Motor neuron (in vitro differentiated cells): ENCODE data around the gene SLC5A5. TPM values are rescaled to one million over a fixed set of nuclear protein-coding genes. Genes with fewer than 3 reads are reported as not detected.
A peak's percentile ranks its signal among the peaks of the same experiment; 100 is the strongest.

Experiments
- ATAC-seq, 8 experiments: fragments of 200-7000 bp; cut with Tn5 transposase; replicated peaks in 6 of 8; 2 replicates each; pipeline ENCODE4 v1.8.0; 2021; ENCODE audit warnings: mild to moderate bottlenecking in 8 of 8, moderate library complexity in 8 of 8
- H3K27ac ChIP-seq, 2 donors: fragments of 250-450 bp; sonication (Bioruptor Pico); 2 replicates each; pipeline ENCODE4 v1.9.0; 2021; ENCODE audit warnings: antibody characterized with exemption in 2 of 2, mild to moderate bottlenecking in 2 of 2, moderate library complexity in 1 of 2
- H3K4me1 ChIP-seq, 2 donors: fragments of 250-450 bp; sonication (Bioruptor Pico); replicated peaks in 1 of 2; 2 replicates each; pipeline ENCODE4 v1.6.1; 2021; ENCODE audit warnings: antibody characterized with exemption in 2 of 2, mild to moderate bottlenecking in 2 of 2, moderate library complexity in 1 of 2
- H3K4me3 ChIP-seq, 5 donors: fragments of 250-450 bp; sonication (Bioruptor Pico); 2 replicates each; pipeline ENCODE4 v1.9.0; 2021; ENCODE audit warnings: antibody characterized with exemption in 5 of 5, mild to moderate bottlenecking in 5 of 5, moderate library complexity in 4 of 5
- WGBS, 10 experiments: fragments of 450-650 bp; shearing (Covaris generic); methylation state at CpG; one replicate each; pipeline ENCODE4 v1.0.0; 2022; 5-methylcytosine and 5-hydroxymethylcytosine counted together
- in situ Hi-C, 9 experiments: fragments of 400-800 bp; cut with MboI; loops; one replicate each; pipeline ENCODE4 v1.15.0; 2021; ENCODE audit warnings: low sequenced_read_pairs in 9 of 9, low pct_unique_long_range_greater_than_20kb in 2 of 9; ENCODE audit not compliant: unreplicated experiment in 9 of 9
- total RNA-seq, 8 experiments: library from RNA; unstranded; fragments of 300-600 nt; gene quantifications; 2 replicates each; pipeline versions ENCODE4 v1.2.3 to v1.2.4, GENCODE V29; 2022

Gene SLC5A5
- total RNA-seq, 8 experiments from 2014 or later, result 0.05 to 4.2 (median 0.36) TPM; not detected in 2

GRCh38 chr19:17840019-17840418 lies 31.7 kb upstream of the SLC5A5 start:
- in situ Hi-C loops, result no loop called here
- 65 to 100% (median 75%) methylated on average over 1 to 5 of the region's 6 CpGs; no CpG with 5 or more reads in 5 of the 10 experiments for WGBS, 10 experiments
- Histone ChIP-seq H3K4me3 (no peak overlapping the region), H3K4me1 (peaks cover 8 to 16% of the 10 kb centered on the region in 2 donors), H3K27ac (no peak overlapping the region)
- no peak for ATAC-seq

GRCh38 chr19:17841371-17841809 lies 30.4 kb upstream of the SLC5A5 start:
- 0 to 35% (median 1%) methylated on average over 1 to 15 of the region's 30 CpGs; no CpG with 5 or more reads in 7 of the 10 experiments for WGBS, 10 experiments
- Histone ChIP-seq H3K27ac (peak overlapping the region; percentile 31 to 78), H3K4me3 (peak overlapping the region; percentile 17 to 33 (median 29)), H3K4me1 (peaks cover 8 to 16% of the 10 kb centered on the region in 2 donors)
- ATAC-seq, result peak in 3 of 8 experiments; percentile 19 to 52 (median 51)
- in situ Hi-C loops, result no loop called here

GRCh38 chr19:17841810-17842662 lies 29.7 kb upstream of the SLC5A5 start:
- ATAC-seq, result peak; percentile 69 to 91 (median 86)
- 0% methylated on average over 2 to 9 of the region's 56 CpGs; no CpG with 5 or more reads in 8 of the 10 experiments for WGBS, 10 experiments
- H3K4me3 ChIP-seq, result peak overlapping the region; percentile 17 to 40 (median 33)
- in situ Hi-C loops, result no loop called here
- H3K4me1 ChIP-seq, result peaks cover 8 to 16% of the 10 kb centered on the region in 2 donors
- H3K27ac ChIP-seq, result peak overlapping the region; percentile 62 to 95

GRCh38 chr19:17842663-17843291 lies 29.0 kb upstream of the SLC5A5 start:
- in situ Hi-C loops, result no loop called here
- peak overlapping the region; percentile 17 to 40 (median 30) for H3K4me3 ChIP-seq
- no peak for ATAC-seq
- H3K4me1 ChIP-seq, result peaks cover 10 to 20% of the 10 kb centered on the region in 2 donors
- WGBS, 10 experiments, result 40% methylated on average over 2 of the region's 20 CpGs; no CpG with 5 or more reads in 9 of the 10 experiments
- H3K27ac ChIP-seq, result peak overlapping the region; percentile 62 to 95

GRCh38 chr19:17843292-17843827 lies 28.4 kb upstream of the SLC5A5 start:
- in situ Hi-C loops, result no loop called here
- peak overlapping the region in 1 of 2 donors; percentile 95 for H3K27ac ChIP-seq
- WGBS, 10 experiments, result 80 to 100% (median 83%) methylated on average over 1 to 2 of the region's 9 CpGs; no CpG with 5 or more reads in 7 of the 10 experiments
- H3K4me1 ChIP-seq, result peaks cover 12 to 23% of the 10 kb centered on the region in 2 donors
- H3K4me3 ChIP-seq, result peak overlapping the region in 2 of 5 donors; percentile 37 to 40
- ATAC-seq, result no peak

GRCh38 chr19:17843908-17844490 lies 27.7 kb upstream of the SLC5A5 start:
- Histone ChIP-seq H3K4me3 (no peak overlapping the region), H3K4me1 (peaks cover 12 to 23% of the 10 kb centered on the region in 2 donors), H3K27ac (no peak overlapping the region)
- no peak for ATAC-seq
- 70 to 100% (median 80%) methylated on average over 1 to 9 of the region's 14 CpGs; no CpG with 5 or more reads in 5 of the 10 experiments for WGBS, 10 experiments
- in situ Hi-C loops, result no loop called here

- H3K4me3 ChIP-seq, result no peak overlapping the region
- no peak for ATAC-seq
These were observed 25.6 kb upstream of the SLC5A5 start for GRCh38 chr19:17846146-17846545.

GRCh38 chr19:17847538-17848366 lies 24.0 kb upstream of the SLC5A5 start, which contains the start of gene JAK3:
Gene JAK3, minus strand, starts transcription at chr19:17847982. Its CDS starts 3,565 bp downstream, at chr19:17844417.
- peak within 1 kb of the TSS; percentile 58 to 65 for H3K27ac ChIP-seq
- 50 to 80% (median 59%) methylated on average over 1 to 4 of the region's 40 CpGs; no CpG with 5 or more reads in 6 of the 10 experiments for WGBS, 10 experiments
- ATAC-seq, result peak; percentile 61 to 88 (median 68)
- in situ Hi-C loops, result no loop called here
- peak within 1 kb of the TSS in 3 of 5 donors; percentile 11 to 27 (median 15) for H3K4me3 ChIP-seq
- H3K4me1 ChIP-seq, result peaks cover 7 to 12% of the 10 kb centered on the region in 2 donors

More at GRCh38 chr19:17846146-17846545, 25.6 kb upstream of the SLC5A5 start:
- in situ Hi-C loops, result no loop called here
- WGBS, 10 experiments, result 73 to 100% (median 88%) methylated on average over 1 to 6 of the region's 8 CpGs; no CpG with 5 or more reads in 2 of the 10 experiments
- H3K4me1 ChIP-seq, result peaks cover 12 to 19% of the 10 kb centered on the region in 2 donors
- H3K27ac ChIP-seq, result no peak overlapping the region

GRCh38 chr19:17848595-17849292 lies 23.0 kb upstream of the SLC5A5 start:
- in situ Hi-C loops, result no loop called here
- peak in 4 of 8 experiments; percentile 10 to 30 (median 12) for ATAC-seq

GRCh38 chr19:17854061-17854460 lies 17.7 kb upstream of the SLC5A5 start:
- in situ Hi-C loops, result loop anchor here in 1 of 9 experiments (10.0 kb wide), 1 partner anchor 79 kb away; no protein-coding TSS in a partner anchor
- H3K4me1 ChIP-seq, result peaks cover under 1 to 1% of the 10 kb centered on the region in 2 donors
- no peak overlapping the region for H3K27ac ChIP-seq
- H3K4me3 ChIP-seq, result no peak overlapping the region
- 50 to 90% (median 60%) methylated on average over 1 to 6 of the region's 6 CpGs; no CpG with 5 or more reads in 5 of the 10 experiments for WGBS, 10 experiments
- ATAC-seq, result no peak

More at GRCh38 chr19:17848595-17849292, 23.0 kb upstream of the SLC5A5 start:
- Histone ChIP-seq H3K4me3 (no peak overlapping the region), H3K4me1 (peaks cover 3 to 7% of the 10 kb centered on the region in 2 donors), H3K27ac (no peak overlapping the region)
- 83 to 100% (median 92%) methylated on average over 2 to 11 of the region's 14 CpGs; no CpG with 5 or more reads in 1 of the 10 experiments for WGBS, 10 experiments
